ENCODE measurements around the gene UNC45A. TPM values are rescaled to one million over a fixed set of nuclear protein-coding genes. Genes with fewer than 3 reads are reported as not detected.

UNC45A gene
- total and polyA plus RNA-seq, 2 of the 8 experiments (the other 6 are each of a cell fraction or from before 2014, with no cell fraction given) = 74.1 to 84.2 TPM

- Histone ChIP-seq H3K18ac (ENCODE audit: extremely low read depth, low read length) (no peak overlapping the region), H3K27ac (ENCODE audit: low read depth, low read length) (no peak overlapping the region), H2AFZ (ENCODE audit: low read length) (no peak overlapping the region), H3K23ac (ENCODE audit: insufficient read length) (no peak overlapping the region), H3K79me1 (ENCODE audit: low read depth, low read length) (no peaks in the 10 kb centered on the region), H2BK15ac (ENCODE audit: low read length) (no peak overlapping the region), H3K56ac (replicated peaks; ENCODE audit: insufficient read length, low read depth, low read length) (no peak overlapping the region), H2BK12ac (ENCODE audit: low read depth, low read length) (no peak overlapping the region), H4K8ac (ENCODE audit: extremely low read depth, insufficient read depth, low read length) (no peak overlapping the region), H2BK5ac (ENCODE audit: low read depth, low read length) (no peak overlapping the region), H2BK20ac (ENCODE audit: low read length) (no peak overlapping the region), H3K23me2 (ENCODE audit: low read depth, low read length) (peaks cover 14% of the 10 kb centered on the region; the same call in 1 of the 2 replicates), H3K36me3 (ENCODE audit: control insufficient read depth in 2 of 4, insufficient read depth in 4 of 4, low read length in 3 of 4) (no peaks in the 10 kb centered on the region; a peak in 3 of 8 replicates), H3K4ac (replicated peaks; ENCODE audit: insufficient read length, low read depth, low read length) (no peak overlapping the region), H4K20me1 (replicated peaks in 1 of 2; ENCODE audit: control insufficient read depth in 1 of 2, insufficient read depth in 2 of 2, low read length in 2 of 2) (peaks cover 0 to 6% of the 10 kb centered on the region in 2 experiments), H3K9me3 (ENCODE audit: insufficient read depth in 2 of 2, low read depth in 1 of 2, low read length in 1 of 2) (no peaks in the 10 kb centered on the region), H3K4me3 (ENCODE audit: extremely low read depth in 1 of 4, insufficient read depth in 2 of 4, low read depth in 3 of 4, low read length in 4 of 4) (no peak overlapping the region), H3K4me2 (ENCODE audit: insufficient read depth in 1 of 2, low read depth in 2 of 2, low read length in 2 of 2) (no peak overlapping the region), H4K91ac (replicated peaks; ENCODE audit: insufficient read length, low read length) (no peak overlapping the region), H3K14ac (ENCODE audit: insufficient read length) (no peak overlapping the region), H2BK120ac (replicated peaks; ENCODE audit: low read depth, low read length) (no peak overlapping the region), H3K4me1 (replicated peaks in 1 of 4; ENCODE audit: control insufficient read depth in 3 of 4, insufficient read depth in 4 of 4, low read length in 3 of 4) (peaks cover 5 to 8% (median 7%) of the 10 kb centered on the region in 4 experiments; a peak in 6 of 7 replicates), H3K79me2 (ENCODE audit: control insufficient read depth in 1 of 2, insufficient read depth in 2 of 2, low read length in 2 of 2) (no peaks in the 10 kb centered on the region), H3K27me3 (replicated peaks in 1 of 4; ENCODE audit: control insufficient read depth in 3 of 4, extremely low read depth in 1 of 4, insufficient read depth in 3 of 4, low read length in 3 of 4) (peaks cover 0 to 16% (median 9%) of the 10 kb centered on the region in 4 experiments; a peak in 5 of 7 replicates), H3K9ac (replicated peaks in 1 of 4; ENCODE audit: extremely low read depth in 1 of 4, low read depth in 3 of 4, low read length in 3 of 4) (no peak overlapping the region), H2AK5ac (ENCODE audit: low read depth, low read length) (no peak overlapping the region), H4K5ac (ENCODE audit: insufficient read length, low read depth, low read length) (no peak overlapping the region)
- ChIA-PET CTCF (ENCODE audit: partially characterized antibody) (interaction anchor here (0.6 to 13.3 kb wide), 10 partner anchors 8 to 468 kb away, joined by 3 to 187 read pairs (median 4); partner anchors contain the start of genes FES, HDDC3 and UNC45A), POLR2A (ENCODE audit: partially characterized antibody) (interaction anchor here (0.8 to 1.1 kb wide), 2 partner anchors 12 to 17 kb away, joined by 3 to 4 read pairs; no protein-coding TSS in a partner anchor)
- WGBS, 2 experiments (ENCODE audit: extremely low coverage in 1 of 2, insufficient coverage in 1 of 2, insufficient read length in 1 of 2, insufficient replicate concordance in 2 of 2, low coverage in 1 of 2, low lambda C conversion rate in 2 of 2, missing lambda C conversion rate in 1 of 2) = 96% methylated on average over 11 of the region's 11 CpGs; no CpG with 5 or more reads in 1 of the 2 experiments
- no peak for FAIRE-seq
- DNase-seq (ENCODE audit: low read depth in 1 of 2, low spot score in 2 of 2) = no peak
- TF ChIP-seq SIRT6 (IDR thresholded peaks at IDR 0.05; ENCODE audit: low read length) (no peak), SP2 (IDR thresholded peaks at IDR 0.05; ENCODE audit: low read length) (no peak), CHD1 (IDR thresholded peaks at IDR 0.05; ENCODE audit: low read depth, low read length) (no peak), SIX5 (IDR thresholded peaks at IDR 0.05; ENCODE audit: low read depth, low read length) (no peak), ATF3 (IDR thresholded peaks at IDR 0.05; ENCODE audit: insufficient read depth, low read depth, low read length) (no peak)
These were observed 28.8 kb upstream of the UNC45A start for GRCh38 chr15:90906181-90906849.
